Measurements from ENCODE around the gene MAN1B1. TPM values are rescaled to one million over a fixed set of nuclear protein-coding genes. Genes with fewer than 3 reads are reported as not detected.

The MAN1B1 gene
- total RNA-seq, 1 donor from 2014 or later, result 24.6 TPM

- Histone ChIP-seq H3K9me3 (ENCODE audit: low read depth) (no peaks in the 10 kb centered on the region), H3K36me3 (no peaks in the 10 kb centered on the region), H3F3A (ENCODE audit: low read depth) (peaks cover 9% of the 10 kb centered on the region), H3K4me1 (no peaks in the 10 kb centered on the region), H3K4me2 (no peak overlapping the region), H3K27me3 (peaks cover 100% of the 10 kb centered on the region), H4K20me1 (ENCODE audit: low read depth) (peaks cover 42% of the 10 kb centered on the region), H2AFZ (replicated peaks) (no peak overlapping the region), H3K79me2 (ENCODE audit: low read depth) (no peaks in the 10 kb centered on the region), H3K27ac (no peak overlapping the region), H3K4me3 (no peak overlapping the region), H3K9ac (no peak overlapping the region)
- no peak overlapping the region for H3K4me3 Mint-ChIP-seq
- peaks cover 2% of the 10 kb centered on the region for H3K4me1 Mint-ChIP-seq
- TF ChIP-seq EZH2 (IDR thresholded peaks at IDR 0.05), result no peak
- no peak for TF ChIP-seq CTCF (IDR thresholded peaks at IDR 0.05)
- TF ChIP-seq EZH2phosphoT487 (IDR thresholded peaks at IDR 0.05), result no peak
- H3K27me3 Mint-ChIP-seq (ENCODE audit: insufficient read depth, low read depth), result peaks cover 59% of the 10 kb centered on the region
- DNase-seq (ENCODE audit: low spot score), result no peak
- no peak overlapping the region for H3K27ac Mint-ChIP-seq
- H3K36me3 Mint-ChIP-seq, result peaks cover 1% of the 10 kb centered on the region
- H3K9me3 Mint-ChIP-seq, result peaks cover 3% of the 10 kb centered on the region
Measured at GRCh38 chr9:137136261-137136880, 49.6 kb downstream of the MAN1B1 start.

GRCh38 chr9:137136881-137137607 is 50.3 kb downstream of the MAN1B1 start:
- Histone ChIP-seq H3K4me3 (no peak overlapping the region), H3K4me2 (no peak overlapping the region), H4K20me1 (ENCODE audit: low read depth) (peaks cover 45% of the 10 kb centered on the region), H3K4me1 (no peaks in the 10 kb centered on the region), H3K9ac (no peak overlapping the region), H3K36me3 (no peaks in the 10 kb centered on the region), H3F3A (ENCODE audit: low read depth) (peaks cover 6% of the 10 kb centered on the region), H3K27ac (no peak overlapping the region), H3K9me3 (ENCODE audit: low read depth) (no peaks in the 10 kb centered on the region), H2AFZ (replicated peaks) (no peak overlapping the region), H3K27me3 (peaks cover 100% of the 10 kb centered on the region), H3K79me2 (ENCODE audit: low read depth) (no peaks in the 10 kb centered on the region)
- no peak for TF ChIP-seq CTCF (IDR thresholded peaks at IDR 0.05)
- no peak for TF ChIP-seq EZH2 (IDR thresholded peaks at IDR 0.05)
- no peak for TF ChIP-seq EZH2phosphoT487 (IDR thresholded peaks at IDR 0.05)
- Mint-ChIP-seq H3K4me1 (peaks cover 2% of the 10 kb centered on the region), H3K36me3 (peaks cover 1% of the 10 kb centered on the region), H3K27ac (no peak overlapping the region), H3K4me3 (no peak overlapping the region), H3K27me3 (ENCODE audit: insufficient read depth, low read depth) (peaks cover 61% of the 10 kb centered on the region), H3K9me3 (peaks cover 3% of the 10 kb centered on the region)
- no peak for DNase-seq (ENCODE audit: low spot score)

- Histone ChIP-seq H3K4me1 (no peaks in the 10 kb centered on the region), H3K27me3 (peaks cover 100% of the 10 kb centered on the region), H3K27ac (no peak overlapping the region), H3K79me2 (ENCODE audit: low read depth) (no peaks in the 10 kb centered on the region), H3F3A (ENCODE audit: low read depth) (peaks cover 6% of the 10 kb centered on the region), H2AFZ (replicated peaks) (no peak overlapping the region), H4K20me1 (ENCODE audit: low read depth) (peaks cover 45% of the 10 kb centered on the region), H3K9ac (no peak overlapping the region), H3K4me3 (no peak overlapping the region), H3K9me3 (ENCODE audit: low read depth) (no peaks in the 10 kb centered on the region), H3K4me2 (no peak overlapping the region), H3K36me3 (no peaks in the 10 kb centered on the region)
- DNase-seq (ENCODE audit: low spot score), result peak; percentile 62
- Mint-ChIP-seq H3K4me1 (peaks cover 2% of the 10 kb centered on the region), H3K4me3 (no peak overlapping the region), H3K9me3 (peaks cover 3% of the 10 kb centered on the region), H3K36me3 (peaks cover 1% of the 10 kb centered on the region), H3K27me3 (ENCODE audit: insufficient read depth, low read depth) (peaks cover 60% of the 10 kb centered on the region), H3K27ac (no peak overlapping the region)
- TF ChIP-seq EZH2 (IDR thresholded peaks at IDR 0.05) (no peak), EZH2phosphoT487 (IDR thresholded peaks at IDR 0.05) (no peak), CTCF (IDR thresholded peaks at IDR 0.05) (no peak)
Measured at GRCh38 chr9:137138058-137138721, 51.4 kb downstream of the MAN1B1 start.
